HG03025 (cell line): ENCODE data around the gene CPNE7.
"Not testable (repeated sequence)": the region's sequence is repeated elsewhere in the genome, so short reads cannot be mapped to it uniquely, and the experiment has no call there.

Experiments
- ATAC-seq: cut with Tn5 transposase; IDR thresholded peaks from one replicate; pipeline ENCODE4 v1.9.1; 2021; ENCODE audit warnings: mild to moderate bottlenecking, moderate library complexity; ENCODE audit not compliant: unreplicated experiment, low FRiP score

The CPNE7 gene

GRCh38 chr16:89618109-89618998 is 42.8 kb downstream of the CPNE7 start:
- no peak for ATAC-seq

GRCh38 chr16:89619840-89620239 is 44.3 kb downstream of the CPNE7 start:
- no peak for ATAC-seq

- ATAC-seq = no peak
These were observed 44.9 kb downstream of the CPNE7 start for GRCh38 chr16:89620406-89620841.

GRCh38 chr16:89621136-89621697 is 45.7 kb downstream of the CPNE7 start:
- ATAC-seq = no peak

- no peak for ATAC-seq
These were observed 46.3 kb downstream of the CPNE7 start for GRCh38 chr16:89621698-89622409.

GRCh38 chr16:89623511-89624261 is 48.1 kb downstream of the CPNE7 start:
- no peak for ATAC-seq

GRCh38 chr16:89624777-89625761 is 49.5 kb downstream of the CPNE7 start:
- ATAC-seq = no peak

GRCh38 chr16:89629827-89630610 is 54.5 kb downstream of the CPNE7 start:
- ATAC-seq = no peak

- ATAC-seq = no peak
These were observed 57.6 kb downstream of the CPNE7 start for GRCh38 chr16:89633064-89633631.

- not testable (repeated sequence) for ATAC-seq
These were observed 59.2 kb downstream of the CPNE7 start for GRCh38 chr16:89634463-89635385.

GRCh38 chr16:89636663-89637062 is 61.1 kb downstream of the CPNE7 start:
- no peak for ATAC-seq

- ATAC-seq = no peak
These were observed 61.8 kb downstream of the CPNE7 start for GRCh38 chr16:89637379-89637778.

- ATAC-seq = no peak
These were observed 62.9 kb downstream of the CPNE7 start for GRCh38 chr16:89638455-89638854.

- ATAC-seq = no peak
These were observed 63.8 kb downstream of the CPNE7 start for GRCh38 chr16:89639385-89639784.

- no peak for ATAC-seq
These were observed 66.0 kb downstream of the CPNE7 start for GRCh38 chr16:89641458-89642119.

GRCh38 chr16:89642574-89642973 is 67.0 kb downstream of the CPNE7 start:
- ATAC-seq = no peak
